Vagina (tissue), 2 donors: Measurements from ENCODE around the gene PHKB. TPM values are rescaled to one million over a fixed set of nuclear protein-coding genes. Genes with fewer than 3 reads are reported as not detected.
"Not testable (repeated sequence)": the region's sequence is repeated elsewhere in the genome, so short reads cannot be mapped to it uniquely, and the experiment has no call there.

Experiments used
- DNase-seq, 2 donors: peaks; one replicate each; pipeline ENCODE4 v3.0.0-alpha.2; 2017; ENCODE audit errors: extremely low spot score in 2 of 2
- H3K27ac ChIP-seq: fragments of 200-600 bp; sonication (generic); one replicate; pipeline ENCODE4 v1.5.1; 2019
- H3K27me3 ChIP-seq: fragments of 200-600 bp; sonication (generic); one replicate; pipeline ENCODE4 v1.5.1; 2019
- H3K36me3 ChIP-seq, 2 donors: fragments of 200-600 bp; sonication (generic); one replicate each; pipeline ENCODE4 v1.5.1; 2017 to 2019
- H3K4me1 ChIP-seq: fragments of 200-600 bp; sonication (generic); one replicate; pipeline ENCODE4 v1.5.1; 2019
- H3K4me3 ChIP-seq, 2 donors: fragments of 200-600 bp; sonication (generic); 1 replicate in 1 of 2; 2 replicates in 1 of 2; pipeline ENCODE4 v1.5.1; 2016 to 2019
- H3K9me3 ChIP-seq: fragments of 200-600 bp; sonication (generic); one replicate; pipeline ENCODE4 v1.5.1; 2019
- CTCF ChIP-seq, 3 experiments: fragments of 450-650 bp in 2 of 3; fragments of 200-600 bp in 1 of 3; sonication (generic) in 1 of 3; IDR thresholded peaks; one replicate each; pipeline ENCODE4 v1.5.1; 2017 to 2019; ENCODE audit warnings: antibody characterized with exemption in 3 of 3, mild to moderate bottlenecking in 2 of 3, moderate library complexity in 2 of 3
- POLR2A ChIP-seq, 2 donors: fragments of 450-650 bp; IDR thresholded peaks; one replicate each; pipeline ENCODE4 v1.6.1; 2017; ENCODE audit warnings: antibody characterized with exemption in 2 of 2, mild to moderate bottlenecking in 2 of 2, moderate library complexity in 2 of 2
- POLR2AphosphoS5 ChIP-seq, 2 donors: sonication (generic); formaldehyde crosslinking; IDR thresholded peaks; one replicate each; pipeline ENCODE4 v1.9.0; 2017; ENCODE audit warnings: antibody characterized with exemption in 2 of 2, mild to moderate bottlenecking in 2 of 2, low read depth in 1 of 2; ENCODE audit not compliant: insufficient read depth in 1 of 2
- intact Hi-C: fragments of 100-400 bp; cut with DNase I; formaldehyde crosslinking; loops from one replicate; pipeline ENCODE4 v1.15.1; 2023
- total RNA-seq: library from RNA; depleted of rRNA; stranded (reverse); fragments of >200 nt; gene quantifications from one replicate; pipeline ENCODE4 v1.2.3, GENCODE V29; 2016

PHKB gene
- total RNA-seq, 1 donor from 2014 or later, result 64.8 TPM

- H3K4me1 ChIP-seq, result no peaks in the 10 kb centered on the region
- no peaks in the 10 kb centered on the region for H3K36me3 ChIP-seq
- no peaks in the 10 kb centered on the region for H3K27me3 ChIP-seq
- intact Hi-C loops, result no loop called here
- H3K9me3 ChIP-seq, result no peaks in the 10 kb centered on the region
- TF ChIP-seq CTCF (IDR thresholded peaks at IDR 0.05) (no peak), POLR2AphosphoS5 (IDR thresholded peaks at IDR 0.05; ENCODE audit: insufficient read depth in 1 of 2, low read depth in 1 of 2) (no peak), POLR2A (IDR thresholded peaks at IDR 0.05) (no peak)
- no peak overlapping the region for H3K27ac ChIP-seq
- no peak for DNase-seq
- H3K4me3 ChIP-seq, result no peak overlapping the region
These were observed 206.8 kb downstream of the PHKB start for GRCh38 chr16:47667956-47668355.

- no peak for DNase-seq
- intact Hi-C loops, result no loop called here
- no peak for TF ChIP-seq POLR2A (IDR thresholded peaks at IDR 0.05)
- TF ChIP-seq CTCF (IDR thresholded peaks at IDR 0.05), result no peak
- no peak for TF ChIP-seq POLR2AphosphoS5 (IDR thresholded peaks at IDR 0.05; ENCODE audit: insufficient read depth in 1 of 2, low read depth in 1 of 2)
- H3K4me1 ChIP-seq, result no peaks in the 10 kb centered on the region
- no peak overlapping the region for H3K4me3 ChIP-seq
- no peaks in the 10 kb centered on the region for H3K27me3 ChIP-seq
- no peak overlapping the region for H3K27ac ChIP-seq
- peaks cover 0 to 24% of the 10 kb centered on the region in 2 donors for H3K36me3 ChIP-seq
- no peaks in the 10 kb centered on the region for H3K9me3 ChIP-seq
These were observed 211.3 kb downstream of the PHKB start for GRCh38 chr16:47672475-47672874.

GRCh38 chr16:47676635-47677177 lies 215.6 kb downstream of the PHKB start:
- TF ChIP-seq CTCF (IDR thresholded peaks at IDR 0.05), result no peak
- TF ChIP-seq POLR2AphosphoS5 (IDR thresholded peaks at IDR 0.05; ENCODE audit: insufficient read depth in 1 of 2, low read depth in 1 of 2), result no peak
- H3K27me3 ChIP-seq, result no peaks in the 10 kb centered on the region
- peaks cover 0 to 26% of the 10 kb centered on the region in 2 donors for H3K36me3 ChIP-seq
- intact Hi-C loops, result no loop called here
- H3K4me3 ChIP-seq, result no peak overlapping the region
- no peaks in the 10 kb centered on the region for H3K9me3 ChIP-seq
- no peak for DNase-seq
- no peaks in the 10 kb centered on the region for H3K4me1 ChIP-seq
- H3K27ac ChIP-seq, result no peak overlapping the region

- intact Hi-C loops, H3K9me3 ChIP-seq, DNase-seq, H3K4me3 ChIP-seq, H3K27ac ChIP-seq, H3K4me1 ChIP-seq, H3K27me3 ChIP-seq: not testable (repeated sequence)
- peaks cover 0 to 33% of the 10 kb centered on the region in 2 donors for H3K36me3 ChIP-seq
These were observed 220.4 kb downstream of the PHKB start for GRCh38 chr16:47681571-47681970.

GRCh38 chr16:47687694-47688093 lies 226.6 kb downstream of the PHKB start:
- peaks cover 6 to 50% of the 10 kb centered on the region in 2 donors for H3K36me3 ChIP-seq

More at GRCh38 chr16:47687694-47688093, 226.6 kb downstream of the PHKB start:
- H3K27ac ChIP-seq, result no peak overlapping the region
- intact Hi-C loops, result no loop called here
- DNase-seq, result no peak
- no peaks in the 10 kb centered on the region for H3K9me3 ChIP-seq
- H3K4me3 ChIP-seq, result no peak overlapping the region
- H3K27me3 ChIP-seq, result no peaks in the 10 kb centered on the region
- no peaks in the 10 kb centered on the region for H3K4me1 ChIP-seq
- TF ChIP-seq POLR2AphosphoS5 (IDR thresholded peaks at IDR 0.05; ENCODE audit: insufficient read depth in 1 of 2, low read depth in 1 of 2) (no peak), CTCF (IDR thresholded peaks at IDR 0.05) (no peak), POLR2A (IDR thresholded peaks at IDR 0.05) (no peak)
